ENCODE data around the gene ATP6V1B1. TPM values are rescaled to one million over a fixed set of nuclear protein-coding genes. Genes with fewer than 3 reads are reported as not detected.
"Not testable (repeated sequence)": the region's sequence is repeated elsewhere in the genome, so short reads cannot be mapped to it uniquely, and the experiment has no call there.

Gene ATP6V1B1
- total RNA-seq, 1 experiment from 2014 or later: not detected

- not testable (repeated sequence) for DNase-seq; H3K9ac ChIP-seq (ENCODE audit: low read length); H3K4me2 ChIP-seq (ENCODE audit: low read depth, low read length, poor library complexity, severe bottlenecking); H3K27ac ChIP-seq (ENCODE audit: low read length); H4K20me1 ChIP-seq (ENCODE audit: insufficient read depth, low read depth, low read length); H3K9me3 ChIP-seq (ENCODE audit: low read length); H3K4me3 ChIP-seq (ENCODE audit: low read length); H3K36me3 ChIP-seq (ENCODE audit: insufficient read depth, low read length); H3K27me3 ChIP-seq (ENCODE audit: low read length); H3K9me2 ChIP-seq (replicated peaks; ENCODE audit: insufficient read depth, low read length); H3K79me2 ChIP-seq (ENCODE audit: low read length); H3K4me1 ChIP-seq (ENCODE audit: low read length); H2AFZ ChIP-seq (ENCODE audit: low read length)
Observed at GRCh38 chr2:71011786-71012185, 76.1 kb downstream of the ATP6V1B1 start.

Small RNA genes lying within 50 kb of the gene (small RNA-seq; reads per million reads assigned to genes)
- not detected for gene RF02272
- gene RN7SL160P: not detected

Other genes with a start within 250 kb of the ATP6V1B1 start
- not detected in 2 replicates for gene ADD2, start 167.7 kb upstream of the ATP6V1B1 start, total RNA-seq (2014; rRNA removed; shearing (Covaris generic); ENCODE audit: low replicate concordance)
- gene FIGLA, start 145.3 kb upstream of the ATP6V1B1 start, total RNA-seq (2014; rRNA removed; shearing (Covaris generic); ENCODE audit: low replicate concordance): not detected in 2 replicates
- gene CLEC4F, start 115.3 kb upstream of the ATP6V1B1 start, total RNA-seq (2014; rRNA removed; shearing (Covaris generic); ENCODE audit: low replicate concordance): not detected in 2 replicates
- not detected in 2 replicates for gene CD207, start 100.1 kb upstream of the ATP6V1B1 start, total RNA-seq (2014; rRNA removed; shearing (Covaris generic); ENCODE audit: low replicate concordance)
- gene VAX2, start 35.3 kb upstream of the ATP6V1B1 start, total RNA-seq (2014; rRNA removed; shearing (Covaris generic); ENCODE audit: low replicate concordance): not detected in 2 replicates
- 0.14 TPM in 1 of 2 replicates, not detected in the other for gene ANKRD53, start 42.7 kb downstream of the ATP6V1B1 start, total RNA-seq (2014; rRNA removed; shearing (Covaris generic); ENCODE audit: low replicate concordance)
- gene TEX261, start 59.0 kb downstream of the ATP6V1B1 start, total RNA-seq (2014; rRNA removed; shearing (Covaris generic); ENCODE audit: low replicate concordance): 62.8 and 69.2 TPM in 2 replicates
- 38.2 and 57.3 TPM in 2 replicates for gene NAGK, start 132.7 kb downstream of the ATP6V1B1 start, total RNA-seq (2014; rRNA removed; shearing (Covaris generic); ENCODE audit: low replicate concordance)
- 22.3 and 27.9 TPM in 2 replicates for gene MCEE, start 194.3 kb downstream of the ATP6V1B1 start, total RNA-seq (2014; rRNA removed; shearing (Covaris generic); ENCODE audit: low replicate concordance)
- 24.4 and 26.8 TPM in 2 replicates for gene MPHOSPH10, start 194.7 kb downstream of the ATP6V1B1 start, total RNA-seq (2014; rRNA removed; shearing (Covaris generic); ENCODE audit: low replicate concordance)